Lower lobe of right lung (tissue), 2 donors: ENCODE measurements around the gene ASPSCR1. TPM values are rescaled to one million over a fixed set of nuclear protein-coding genes. Genes with fewer than 3 reads are reported as not detected.

Experiments
- ATAC-seq, 2 donors: fragments of 200-7000 bp; cut with Tn5 transposase; one replicate each; pipeline ENCODE4 v1.9.1; 2020 to 2022; ENCODE audit warnings: mild to moderate bottlenecking in 2 of 2, moderate library complexity in 2 of 2
- DNase-seq: peaks from one replicate; pipeline ENCODE4 v3.0.0-alpha.2; 2020
- H3K27ac ChIP-seq: fragments of 200-600 bp; one replicate; pipeline ENCODE4 v1.8.0; 2022
- H3K27me3 ChIP-seq: fragments of 200-600 bp; one replicate; pipeline ENCODE4 v1.8.0; 2022; ENCODE audit warnings: low read depth
- H3K36me3 ChIP-seq: fragments of 200-600 bp; one replicate; pipeline ENCODE4 v1.8.0; 2022; ENCODE audit warnings: mild to moderate bottlenecking
- H3K4me1 ChIP-seq: fragments of 200-600 bp; one replicate; pipeline ENCODE4 v1.8.0; 2022
- H3K4me3 ChIP-seq: fragments of 200-600 bp; one replicate; pipeline ENCODE4 v1.8.0; 2022; ENCODE audit warnings: mild to moderate bottlenecking
- H3K9me3 ChIP-seq: fragments of 200-600 bp; one replicate; pipeline ENCODE4 v1.8.0; 2022
- CTCF ChIP-seq: fragments of 200-600 bp; IDR thresholded peaks from one replicate; pipeline ENCODE4 v1.8.0; 2022; ENCODE audit warnings: antibody characterized with exemption, mild to moderate bottlenecking
- intact Hi-C: fragments of 100-400 bp; cut with DNase I; formaldehyde crosslinking; loops from one replicate; pipeline ENCODE4 v1.11.0; 2022
- total RNA-seq: library from RNA; stranded (reverse); fragmentation: NEBNext Ultra II Directional; extraction: Animal tissue kit (Norgen Biotek cat#: 25700); gene quantifications from one replicate; pipeline ENCODE4 v1.2.1, GENCODE V29; 2021
- donor health status: DM: no; HTN: yes; CAD: no; lungs with severe emphysema.

ASPSCR1 gene
- total RNA-seq, 1 donor from 2014 or later, result 45.3 TPM

- Histone ChIP-seq H3K4me1 (peaks cover 28% of the 10 kb centered on the region), H3K9me3 (no peaks in the 10 kb centered on the region), H3K27me3 (no peaks in the 10 kb centered on the region), H3K4me3 (no peak overlapping the region), H3K36me3 (peaks cover 29% of the 10 kb centered on the region), H3K27ac (no peak overlapping the region)
- ATAC-seq (no peak), DNase-seq (no peak)
- intact Hi-C loops, result no loop called here
- TF ChIP-seq CTCF, result no peak
These were observed 70.6 kb downstream of the ASPSCR1 start for GRCh38 chr17:82047914-82048570.

- TF ChIP-seq CTCF, result no peak
- peaks cover 34% of the 10 kb centered on the region for H3K4me1 ChIP-seq
- ATAC-seq, result no peak
- H3K27me3 ChIP-seq, result no peaks in the 10 kb centered on the region
- H3K4me3 ChIP-seq, result no peak overlapping the region
- no peak for DNase-seq
- intact Hi-C loops, result no loop called here
- no peaks in the 10 kb centered on the region for H3K9me3 ChIP-seq
- H3K27ac ChIP-seq, result no peak overlapping the region
- peaks cover 34% of the 10 kb centered on the region for H3K36me3 ChIP-seq
These were observed 71.1 kb downstream of the ASPSCR1 start for GRCh38 chr17:82048571-82048971.

GRCh38 chr17:82049106-82049505 is 71.7 kb downstream of the ASPSCR1 start:
- H3K27ac ChIP-seq, result no peak overlapping the region
- ATAC-seq, result no peak
- peaks cover 37% of the 10 kb centered on the region for H3K4me1 ChIP-seq
- no peak for DNase-seq
- no peak overlapping the region for H3K4me3 ChIP-seq
- TF ChIP-seq CTCF, result no peak
- intact Hi-C loops, result no loop called here
- peaks cover 39% of the 10 kb centered on the region for H3K36me3 ChIP-seq
- no peaks in the 10 kb centered on the region for H3K9me3 ChIP-seq
- no peaks in the 10 kb centered on the region for H3K27me3 ChIP-seq

GRCh38 chr17:82049521-82049971 is 72.1 kb downstream of the ASPSCR1 start:
- Histone ChIP-seq H3K4me3 (no peak overlapping the region), H3K27ac (no peak overlapping the region), H3K9me3 (no peaks in the 10 kb centered on the region), H3K27me3 (no peaks in the 10 kb centered on the region), H3K4me1 (peaks cover 37% of the 10 kb centered on the region), H3K36me3 (peaks cover 44% of the 10 kb centered on the region)
- DNase-seq (no peak), ATAC-seq (no peak)
- TF ChIP-seq CTCF, result no peak
- intact Hi-C loops, result no loop called here

GRCh38 chr17:82050152-82050760 is 72.8 kb downstream of the ASPSCR1 start:
- Histone ChIP-seq H3K4me3 (peak overlapping the region; percentile 86), H3K4me1 (peaks cover 37% of the 10 kb centered on the region), H3K27ac (peak overlapping the region; percentile 74), H3K36me3 (peaks cover 51% of the 10 kb centered on the region), H3K27me3 (no peaks in the 10 kb centered on the region), H3K9me3 (no peaks in the 10 kb centered on the region)
- DNase-seq, result no peak
- ATAC-seq, result no peak
- intact Hi-C loops, result no loop called here
- TF ChIP-seq CTCF, result no peak
